MCF 10A (cell line): ENCODE results near the gene LHX1. TPM values are rescaled to one million over a fixed set of nuclear protein-coding genes. Genes with fewer than 3 reads are reported as not detected.

Experiments
- BruUV-seq: library from RNA; stranded (reverse); fragments of 400-500 nt; replicated peaks from 2 replicates; lab custom pipeline; 2021; lab: Mats Ljungman, UMichigan
- CTCF ChIA-PET: fragments of 300-600 bp; sonication (Branson Sonifier 250); formaldehyde crosslinking; extraction: SDS; loops from one replicate; lab custom pipeline; 2021; ENCODE audit warnings: antibody characterized with exemption, inconsistent platforms; lab: Yijun Ruan, JAX
- POLR2A ChIA-PET: fragments of 300-600, 350-650 bp; sonication (Branson Sonifier 250); formaldehyde crosslinking; extraction: SDS; loops from one replicate; lab custom pipeline; 2020; ENCODE audit warnings: antibody characterized with exemption, inconsistent platforms; lab: Yijun Ruan, JAX
- DNase-seq: peaks from one replicate; pipeline ENCODE4 v3.0.0-alpha.2; 2018; ENCODE audit not compliant: unreplicated experiment
- H3K27ac Mint-ChIP-seq: one replicate; pipeline ENCODE4 v1.8.0; 2022; ENCODE audit warnings: mild to moderate bottlenecking, low read depth, mixed read lengths; ENCODE audit not compliant: unreplicated experiment
- H3K27me3 Mint-ChIP-seq: one replicate; pipeline ENCODE4 v1.8.0; 2022; ENCODE audit warnings: mixed read lengths; ENCODE audit not compliant: insufficient read depth, unreplicated experiment
- H3K36me3 Mint-ChIP-seq: one replicate; pipeline ENCODE4 v1.8.0; 2022; ENCODE audit warnings: mild to moderate bottlenecking, moderate library complexity, mixed read lengths; ENCODE audit not compliant: insufficient read depth, unreplicated experiment
- H3K4me1 Mint-ChIP-seq: one replicate; pipeline ENCODE4 v1.8.0; 2022; ENCODE audit warnings: mixed read lengths; ENCODE audit not compliant: insufficient read depth, unreplicated experiment
- H3K4me3 Mint-ChIP-seq: one replicate; pipeline ENCODE4 v1.8.0; 2022; ENCODE audit warnings: mild to moderate bottlenecking, moderate library complexity, mixed read lengths; ENCODE audit not compliant: unreplicated experiment
- H3K9me3 Mint-ChIP-seq: one replicate; pipeline ENCODE4 v1.8.0; 2022; ENCODE audit warnings: mixed read lengths; ENCODE audit not compliant: unreplicated experiment
- intact Hi-C: fragments of 100-400 bp; cut with micrococcal nuclease; formaldehyde crosslinking; loops from 2 replicates; pipeline ENCODE4 v1.14.1; 2022
- total RNA-seq: library from RNA; stranded (reverse); gene quantifications from 2 replicates; pipeline ENCODE4 v1.2.3, GENCODE V29; 2022
- TF ChIP-seq, protein P1 (sequence below): fragments of 200-600 bp; IDR thresholded peaks from one replicate; pipeline ENCODE4 v1.8.0; 2022; ENCODE audit warnings: antibody characterized with exemption, mild to moderate bottlenecking; ENCODE audit not compliant: unreplicated experiment

The LHX1 gene
- total RNA-seq, 1 experiment from 2014 or later: not detected

DNA sequence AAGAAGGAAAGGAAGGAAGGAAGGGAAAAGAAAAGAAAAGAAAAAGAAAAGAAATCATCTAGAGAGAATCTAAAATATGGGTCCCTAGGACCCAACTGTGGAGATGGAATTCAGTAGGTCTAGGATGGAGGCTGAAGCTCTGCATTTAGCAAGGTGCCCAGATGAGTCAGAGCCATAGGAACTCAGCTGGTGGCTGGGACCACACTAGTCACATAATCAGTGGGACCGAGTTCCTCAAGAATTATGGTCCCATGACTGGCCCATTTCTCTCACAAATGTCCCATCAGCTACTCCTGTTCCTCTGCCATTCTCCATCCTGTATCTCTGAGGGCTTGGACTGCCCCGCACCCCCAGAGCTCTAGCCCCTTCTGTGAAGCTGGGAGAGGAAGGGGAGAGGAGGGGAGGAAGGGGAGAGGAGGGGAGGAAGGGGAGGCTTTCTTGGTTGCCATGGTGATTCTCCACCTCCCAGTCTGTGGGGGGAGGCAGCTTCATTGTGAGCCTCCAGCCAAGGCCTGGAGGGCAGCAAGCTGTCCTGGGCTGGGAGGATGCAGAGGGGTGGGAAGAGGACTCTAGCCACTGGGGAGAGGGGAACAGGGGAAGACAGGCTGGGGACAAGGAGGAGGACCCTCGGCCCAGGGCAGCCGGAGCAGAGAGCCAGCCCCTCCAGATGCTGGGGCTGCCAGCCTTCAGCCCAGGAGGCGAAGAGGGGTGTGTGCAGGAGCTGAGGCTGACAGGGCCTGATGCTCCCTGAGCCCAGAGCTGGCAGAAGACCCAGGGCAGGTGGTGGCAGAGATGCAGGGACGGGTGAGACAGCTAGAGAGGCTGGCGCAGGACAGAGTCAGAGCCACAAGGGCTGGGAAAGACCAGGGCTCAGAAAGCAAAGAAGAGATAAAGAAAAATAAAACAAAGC lies 37.8 kb upstream of the LHX1 start:
- Mint-ChIP-seq H3K9me3 (no peaks in the 10 kb centered on the region), H3K27ac (no peak overlapping the region), H3K4me1 (no peaks in the 10 kb centered on the region), H3K36me3 (no peaks in the 10 kb centered on the region), H3K27me3 (no peaks in the 10 kb centered on the region), H3K4me3 (no peak overlapping the region)
- intact Hi-C loops: no loop called here
- TF ChIP-seq, protein P1, sequence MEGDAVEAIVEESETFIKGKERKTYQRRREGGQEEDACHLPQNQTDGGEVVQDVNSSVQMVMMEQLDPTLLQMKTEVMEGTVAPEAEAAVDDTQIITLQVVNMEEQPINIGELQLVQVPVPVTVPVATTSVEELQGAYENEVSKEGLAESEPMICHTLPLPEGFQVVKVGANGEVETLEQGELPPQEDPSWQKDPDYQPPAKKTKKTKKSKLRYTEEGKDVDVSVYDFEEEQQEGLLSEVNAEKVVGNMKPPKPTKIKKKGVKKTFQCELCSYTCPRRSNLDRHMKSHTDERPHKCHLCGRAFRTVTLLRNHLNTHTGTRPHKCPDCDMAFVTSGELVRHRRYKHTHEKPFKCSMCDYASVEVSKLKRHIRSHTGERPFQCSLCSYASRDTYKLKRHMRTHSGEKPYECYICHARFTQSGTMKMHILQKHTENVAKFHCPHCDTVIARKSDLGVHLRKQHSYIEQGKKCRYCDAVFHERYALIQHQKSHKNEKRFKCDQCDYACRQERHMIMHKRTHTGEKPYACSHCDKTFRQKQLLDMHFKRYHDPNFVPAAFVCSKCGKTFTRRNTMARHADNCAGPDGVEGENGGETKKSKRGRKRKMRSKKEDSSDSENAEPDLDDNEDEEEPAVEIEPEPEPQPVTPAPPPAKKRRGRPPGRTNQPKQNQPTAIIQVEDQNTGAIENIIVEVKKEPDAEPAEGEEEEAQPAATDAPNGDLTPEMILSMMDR: no peak
- POLR2A ChIA-PET: no interaction called here
- CTCF ChIA-PET: no interaction called here
- no peak for DNase-seq
- no TSS peak for BruUV-seq

DNA sequence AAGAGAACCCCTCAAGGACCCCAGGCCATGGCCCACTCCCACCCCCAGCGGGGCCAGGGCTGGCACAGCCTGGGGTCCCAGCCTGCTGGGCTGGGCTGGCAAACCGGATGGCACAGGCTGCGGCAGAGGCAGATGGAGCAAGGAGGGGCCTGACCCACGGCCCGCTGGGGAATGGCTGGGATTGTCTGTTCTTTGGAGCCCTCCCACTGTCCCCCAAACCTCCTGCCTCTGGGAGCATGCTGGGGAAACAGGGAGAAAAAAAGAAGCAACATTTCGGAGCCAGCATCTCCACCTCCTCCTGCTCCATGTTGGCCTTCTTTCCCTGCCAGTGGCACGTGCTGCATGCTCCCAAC lies 37.1 kb upstream of the LHX1 start:
- Mint-ChIP-seq H3K27me3 (no peaks in the 10 kb centered on the region), H3K4me3 (no peak overlapping the region), H3K4me1 (no peaks in the 10 kb centered on the region), H3K27ac (no peak overlapping the region), H3K36me3 (no peaks in the 10 kb centered on the region), H3K9me3 (no peaks in the 10 kb centered on the region)
- no TSS peak for BruUV-seq
- TF ChIP-seq, protein P1: no peak
- DNase-seq: no peak
- POLR2A ChIA-PET: no interaction called here
- CTCF ChIA-PET: no interaction called here
- intact Hi-C loops: no loop called here

DNA sequence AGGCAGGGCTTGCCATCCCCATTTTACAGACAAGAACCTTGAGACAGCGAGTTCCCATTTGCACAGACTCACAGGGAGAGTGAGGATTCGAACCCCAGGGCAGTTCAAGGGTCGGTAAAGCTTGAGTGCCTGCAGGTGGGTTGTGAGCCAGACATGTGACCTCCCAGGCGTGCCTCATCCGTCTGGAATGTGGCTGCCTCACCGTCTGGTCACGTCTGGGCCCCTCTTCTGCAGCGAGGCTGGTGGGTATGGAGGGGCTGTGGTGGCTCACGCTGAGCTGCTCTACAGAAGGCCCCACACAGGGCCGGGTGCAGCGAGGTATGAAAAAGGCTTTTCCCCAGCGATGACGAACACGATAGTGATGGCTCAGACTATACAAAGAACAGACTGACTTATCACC lies 35.8 kb upstream of the LHX1 start:
- no peaks in the 10 kb centered on the region for H3K4me1 Mint-ChIP-seq
- intact Hi-C loops: no loop called here
- TF ChIP-seq, protein P1: no peak
- H3K4me3 Mint-ChIP-seq: no peak overlapping the region
- H3K36me3 Mint-ChIP-seq: no peaks in the 10 kb centered on the region
- ChIA-PET CTCF (interaction anchor here (0.6 kb wide), 1 partner anchor 23 kb away, joined by 3 read pairs; no protein-coding TSS in a partner anchor), POLR2A (no interaction called here)
- H3K27me3 Mint-ChIP-seq: no peaks in the 10 kb centered on the region
- no peak overlapping the region for H3K27ac Mint-ChIP-seq
- no peak for DNase-seq
- no TSS peak for BruUV-seq
- no peaks in the 10 kb centered on the region for H3K9me3 Mint-ChIP-seq

DNA sequence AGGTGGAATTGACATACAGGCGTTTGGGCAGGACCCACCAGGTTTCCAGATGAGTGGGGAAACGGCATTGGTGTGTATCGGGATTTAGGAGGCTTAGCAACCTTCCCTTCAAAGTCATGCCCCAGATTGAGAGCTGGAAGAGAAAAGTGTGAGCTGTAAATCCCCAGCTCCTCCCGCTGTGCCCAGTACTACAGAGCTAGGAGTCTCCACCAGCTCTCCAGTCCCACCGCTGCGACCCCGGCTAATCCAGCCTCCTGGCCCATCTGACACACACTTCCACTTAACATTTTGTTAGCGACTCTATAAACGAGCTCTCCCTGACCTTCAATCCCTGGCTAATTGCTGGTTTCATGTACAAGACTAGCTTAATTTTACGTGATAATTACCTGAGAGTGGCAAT lies 29.9 kb upstream of the LHX1 start:
- H3K4me1 Mint-ChIP-seq: no peaks in the 10 kb centered on the region
- H3K9me3 Mint-ChIP-seq: no peaks in the 10 kb centered on the region
- H3K27me3 Mint-ChIP-seq: peaks cover 13% of the 10 kb centered on the region
- no peak overlapping the region for H3K27ac Mint-ChIP-seq
- no peaks in the 10 kb centered on the region for H3K36me3 Mint-ChIP-seq
- intact Hi-C loops: no loop called here
- ChIA-PET POLR2A (interaction anchor here (0.6 kb wide), 1 partner anchor 23 kb away, joined by 3 read pairs; no protein-coding TSS in a partner anchor), CTCF (no interaction called here)
- no peak for DNase-seq
- no TSS peak for BruUV-seq
- TF ChIP-seq, protein P1: no peak
- no peak overlapping the region for H3K4me3 Mint-ChIP-seq
